ENCODE results near the gene AK8. TPM values are rescaled to one million over a fixed set of nuclear protein-coding genes. Genes with fewer than 3 reads are reported as not detected.

The AK8 gene
- total RNA-seq, 2 donors from 2014 or later = 0.26 TPM; not detected in 1

GRCh38 chr9:132840980-132841379 is 37.1 kb downstream of the AK8 start:
- 82 to 86% methylated on average over 9 to 13 of the region's 13 CpGs for WGBS, 2 donors
- no peak for DNase-seq
- no peaks in the 10 kb centered on the region for H3K4me1 ChIP-seq
- no peaks in the 10 kb centered on the region for H3K9me3 ChIP-seq
- H3K27me3 ChIP-seq = no peaks in the 10 kb centered on the region
- no peaks in the 10 kb centered on the region for H3K36me3 ChIP-seq (replicated peaks in 1 of 2; ENCODE audit: insufficient read depth in 1 of 2, low read depth in 2 of 2)
- intact Hi-C loops (cut with DNase I) = no loop called here
- no peak for ATAC-seq
- no peak overlapping the region for H3K4me3 ChIP-seq
- no peak overlapping the region for H3K27ac ChIP-seq
- no peak for TF ChIP-seq POLR2A (IDR thresholded peaks at IDR 0.05)
- no peak for TF ChIP-seq CTCF (IDR thresholded peaks at IDR 0.05)

- Histone ChIP-seq H3K27me3 (no peaks in the 10 kb centered on the region), H3K36me3 (replicated peaks in 1 of 2; ENCODE audit: insufficient read depth in 1 of 2, low read depth in 2 of 2) (no peaks in the 10 kb centered on the region), H3K4me3 (no peak overlapping the region), H3K9me3 (no peaks in the 10 kb centered on the region), H3K27ac (no peak overlapping the region), H3K4me1 (no peaks in the 10 kb centered on the region)
- ATAC-seq (no peak), DNase-seq (no peak)
- intact Hi-C loops (cut with DNase I) = no loop called here
- TF ChIP-seq CTCF (IDR thresholded peaks at IDR 0.05) = no peak
- no peak for TF ChIP-seq POLR2A (IDR thresholded peaks at IDR 0.05)
- 76 to 83% methylated on average over 4 of the region's 4 CpGs for WGBS, 2 donors
Observed at GRCh38 chr9:132838291-132838690, 39.8 kb downstream of the AK8 start.

- Histone ChIP-seq H3K27me3 (no peaks in the 10 kb centered on the region), H3K4me3 (no peak overlapping the region), H3K4me1 (no peaks in the 10 kb centered on the region), H3K36me3 (replicated peaks in 1 of 2; ENCODE audit: insufficient read depth in 1 of 2, low read depth in 2 of 2) (no peaks in the 10 kb centered on the region), H3K27ac (no peak overlapping the region), H3K9me3 (no peaks in the 10 kb centered on the region)
- DNase-seq (no peak), ATAC-seq (no peak)
- 73 to 82% methylated on average over 16 of the region's 16 CpGs for WGBS, 2 donors
- intact Hi-C loops (cut with DNase I) = no loop called here
- TF ChIP-seq POLR2A (IDR thresholded peaks at IDR 0.05) (no peak), CTCF (IDR thresholded peaks at IDR 0.05) (no peak)
Observed at GRCh38 chr9:132837501-132838286, 40.4 kb downstream of the AK8 start.

GRCh38 chr9:132834343-132834742 is 43.7 kb downstream of the AK8 start:
- TF ChIP-seq CTCF (IDR thresholded peaks at IDR 0.05) (no peak), POLR2A (IDR thresholded peaks at IDR 0.05) (no peak)
- WGBS, 2 donors = 74 to 77% methylated on average over 7 of the region's 7 CpGs
- Histone ChIP-seq H3K4me1 (no peaks in the 10 kb centered on the region), H3K27ac (no peak overlapping the region), H3K4me3 (no peak overlapping the region), H3K9me3 (no peaks in the 10 kb centered on the region), H3K36me3 (replicated peaks in 1 of 2; ENCODE audit: insufficient read depth in 1 of 2, low read depth in 2 of 2) (no peaks in the 10 kb centered on the region), H3K27me3 (no peaks in the 10 kb centered on the region)
- ATAC-seq = no peak
- intact Hi-C loops (cut with DNase I) = no loop called here
- no peak for DNase-seq

Measured in body of pancreas (tissue), 4 donors.